HepG2 (cell line): ENCODE data around the gene AP1G1. TPM values are rescaled to one million over a fixed set of nuclear protein-coding genes. Genes with fewer than 3 reads are reported as not detected.
A peak's percentile ranks its signal among the peaks of the same experiment; 100 is the strongest.

Experiments
- ATF7-NPFF ChIP-seq: sonication (generic); formaldehyde crosslinking; IDR thresholded peaks from 2 replicates; pipeline ENCODE4 v1.8.1; 2023; ENCODE audit warnings: mild to moderate bottlenecking, low read depth, missing genetic modification reagents, moderate library complexity
- HCFC1 ChIP-seq: fragments of 150-350 bp; IDR thresholded peaks from 2 replicates; pipeline ENCODE4 v1.6.1; 2014; ENCODE audit warnings: low read depth, low read length
- MAFK ChIP-seq, 2 experiments: IDR thresholded peaks in 1 of 2; conservative IDR thresholded peaks in 1 of 2; 2 replicates each; pipeline ENCODE4 v1.6.1; 2011; ENCODE audit warnings: improper control_type of control experiment in 2 of 2, low read length in 2 of 2
- SRSF9 ChIP-seq: fragments of 200-400 bp; formaldehyde crosslinking; IDR thresholded peaks from 2 replicates; pipeline ENCODE4 v1.6.1; 2018; ENCODE audit warnings: borderline replicate concordance, mild to moderate bottlenecking, low read depth, low read length; ENCODE audit not compliant: insufficient read depth, poor library complexity, severe bottlenecking
- TCF7 ChIP-seq: sonication (generic); IDR thresholded peaks from 2 replicates; pipeline ENCODE4 v1.6.1; 2016; ENCODE audit warnings: antibody characterized with exemption, low read depth
- ZNF138 ChIP-seq: sonication (generic); formaldehyde crosslinking; IDR thresholded peaks from 2 replicates; pipeline ENCODE4 v1.5.0; 2020; ENCODE audit warnings: mild to moderate bottlenecking, low read depth, missing genetic modification reagents
- ZNF230 ChIP-seq: sonication (generic); formaldehyde crosslinking; IDR thresholded peaks from 2 replicates; pipeline ENCODE4 v1.4.0; 2020; ENCODE audit warnings: mild to moderate bottlenecking, missing genetic modification reagents
- ZNF3 ChIP-seq: IDR thresholded peaks from 2 replicates; pipeline ENCODE4 v1.7.0; 2017; ENCODE audit warnings: inconsistent platforms
- ZNF569 ChIP-seq: sonication (generic); formaldehyde crosslinking; IDR thresholded peaks from 2 replicates; pipeline ENCODE4 v1.5.0; 2020; ENCODE audit warnings: mild to moderate bottlenecking, missing genetic modification reagents, moderate library complexity, borderline replicate concordance
- polyA plus RNA-seq, 8 experiments: library from polyadenylated mRNA; depleted of rRNA in 3 of 8; stranded (reverse) in 7 of 8; unstranded in 1 of 8; fragments of >200 nt; fragmentation: Illumina TruSeq in 4 of 8; extraction: Trizol in 4 of 8; gene quantifications; 2 replicates each; pipeline versions ENCODE4 v1.2.1 to v1.2.3, GENCODE V29; 2011 to 2016; ENCODE audit warnings: low read depth in 4 of 8, missing spikeins in 1 of 8, mixed read lengths in 1 of 8; ENCODE audit not compliant: insufficient read depth in 1 of 8
- total RNA-seq, 5 experiments: library from RNA; depleted of rRNA; stranded (reverse); fragments of >200 nt; fragmentation: Illumina TruSeq; extraction: Trizol; gene quantifications; 2 replicates each; pipeline ENCODE4 v1.2.3, GENCODE V29; 2016; ENCODE audit warnings: low read depth in 1 of 5
- TF ChIP-seq, protein P1 (sequence below): sonication (generic); formaldehyde crosslinking; conservative IDR thresholded peaks from 2 replicates; pipeline ENCODE4 v1.8.0; 2022; ENCODE audit warnings: missing genetic modification reagents
- TF ChIP-seq, protein P2 (sequence below): IDR thresholded peaks from 2 replicates; pipeline ENCODE4 v1.6.1; 2018; ENCODE audit warnings: missing genetic modification reagents, mild to moderate bottlenecking, missing compliant biosample characterization
- TF ChIP-seq, protein P3 (sequence below): sonication (generic); formaldehyde crosslinking; IDR thresholded peaks from 2 replicates; pipeline ENCODE4 v1.5.0; 2020; ENCODE audit warnings: missing genetic modification reagents, mild to moderate bottlenecking, borderline replicate concordance
- TF ChIP-seq, protein P4 (sequence below), 2 experiments: fragments of 450-650 bp in 1 of 2; sonication (generic) in 1 of 2; formaldehyde crosslinking; IDR thresholded peaks; 2 replicates each; pipeline versions ENCODE4 v1.5.0 to v1.8.0; 2020 to 2022; ENCODE audit warnings: mild to moderate bottlenecking in 1 of 2, missing genetic modification reagents in 1 of 2

AP1G1 gene
- total and polyA plus RNA-seq, 2 of the 13 experiments (the other 11 are each of a cell fraction or from before 2014, with no cell fraction given), result 62.2 to 66.2 TPM

DNA sequence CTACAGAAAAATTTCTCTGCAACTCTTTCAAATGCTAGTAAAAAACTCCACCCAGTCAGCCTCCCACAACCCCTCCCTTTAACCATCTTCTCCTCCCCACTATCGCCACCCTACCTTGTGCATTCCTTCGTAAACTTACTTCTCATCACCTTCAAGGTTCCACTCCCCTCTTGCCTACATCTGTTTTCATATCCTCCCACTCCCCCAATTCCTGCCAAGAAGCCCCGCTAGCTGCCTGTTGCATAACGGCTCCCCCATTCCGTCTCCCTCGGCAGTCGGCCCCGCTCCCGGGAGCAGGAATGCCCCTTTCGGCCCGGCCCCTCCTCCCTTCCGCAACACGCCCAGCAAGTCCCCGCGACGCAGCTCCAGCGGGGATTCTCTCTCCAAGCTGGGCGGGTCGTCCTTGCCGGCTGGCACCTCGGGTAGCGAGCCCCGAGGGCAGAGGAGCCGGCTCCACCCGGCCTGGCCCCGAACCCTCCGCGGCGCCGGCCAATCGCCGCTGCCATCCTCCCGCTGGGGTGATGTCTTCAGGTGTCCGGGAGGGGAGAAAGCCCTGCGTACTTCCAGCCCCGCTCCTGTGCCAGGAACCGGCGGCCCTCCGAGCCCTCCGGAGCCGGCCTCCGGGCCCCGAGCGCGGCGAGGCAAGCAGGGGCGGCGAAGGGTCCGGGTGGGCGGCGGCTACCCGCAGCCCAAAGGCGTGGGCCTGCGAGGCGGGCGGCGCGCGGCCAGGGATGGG lies 85.7 kb downstream of the AP1G1 start (continued):
- no peak for TF ChIP-seq MAFK (conservative IDR thresholded peaks at IDR 0.05 in 1 of 2, IDR thresholded peaks at IDR 0.05 in 1 of 2; ENCODE audit: low read length in 2 of 2)
- TF ChIP-seq ZNF3 (CRISPR knock-in tag), result no peak
- TF ChIP-seq ZNF569 (CRISPR knock-in tag), result no peak
- TF ChIP-seq ATF7-NPFF, result peak; percentile 76
- 0 out of 2 replicates have a peak, but pooled peaks have one; percentile 30 for TF ChIP-seq ZNF138
- no peak for TF ChIP-seq HCFC1
- TF ChIP-seq, protein P1, sequence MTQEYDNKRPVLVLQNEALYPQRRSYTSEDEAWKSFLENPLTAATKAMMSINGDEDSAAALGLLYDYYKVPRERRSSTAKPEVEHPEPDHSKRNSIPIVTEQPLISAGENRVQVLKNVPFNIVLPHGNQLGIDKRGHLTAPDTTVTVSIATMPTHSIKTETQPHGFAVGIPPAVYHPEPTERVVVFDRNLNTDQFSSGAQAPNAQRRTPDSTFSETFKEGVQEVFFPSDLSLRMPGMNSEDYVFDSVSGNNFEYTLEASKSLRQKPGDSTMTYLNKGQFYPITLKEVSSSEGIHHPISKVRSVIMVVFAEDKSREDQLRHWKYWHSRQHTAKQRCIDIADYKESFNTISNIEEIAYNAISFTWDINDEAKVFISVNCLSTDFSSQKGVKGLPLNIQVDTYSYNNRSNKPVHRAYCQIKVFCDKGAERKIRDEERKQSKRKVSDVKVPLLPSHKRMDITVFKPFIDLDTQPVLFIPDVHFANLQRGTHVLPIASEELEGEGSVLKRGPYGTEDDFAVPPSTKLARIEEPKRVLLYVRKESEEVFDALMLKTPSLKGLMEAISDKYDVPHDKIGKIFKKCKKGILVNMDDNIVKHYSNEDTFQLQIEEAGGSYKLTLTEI (CRISPR knock-in tag), result no peak
- no peak for TF ChIP-seq SRSF9
- TF ChIP-seq, protein P2, sequence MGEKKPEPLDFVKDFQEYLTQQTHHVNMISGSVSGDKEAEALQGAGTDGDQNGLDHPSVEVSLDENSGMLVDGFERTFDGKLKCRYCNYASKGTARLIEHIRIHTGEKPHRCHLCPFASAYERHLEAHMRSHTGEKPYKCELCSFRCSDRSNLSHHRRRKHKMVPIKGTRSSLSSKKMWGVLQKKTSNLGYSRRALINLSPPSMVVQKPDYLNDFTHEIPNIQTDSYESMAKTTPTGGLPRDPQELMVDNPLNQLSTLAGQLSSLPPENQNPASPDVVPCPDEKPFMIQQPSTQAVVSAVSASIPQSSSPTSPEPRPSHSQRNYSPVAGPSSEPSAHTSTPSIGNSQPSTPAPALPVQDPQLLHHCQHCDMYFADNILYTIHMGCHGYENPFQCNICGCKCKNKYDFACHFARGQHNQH (CRISPR knock-in tag), result peak; percentile 65; the same call in 1 of the 2 replicates
- TF ChIP-seq, protein P3, sequence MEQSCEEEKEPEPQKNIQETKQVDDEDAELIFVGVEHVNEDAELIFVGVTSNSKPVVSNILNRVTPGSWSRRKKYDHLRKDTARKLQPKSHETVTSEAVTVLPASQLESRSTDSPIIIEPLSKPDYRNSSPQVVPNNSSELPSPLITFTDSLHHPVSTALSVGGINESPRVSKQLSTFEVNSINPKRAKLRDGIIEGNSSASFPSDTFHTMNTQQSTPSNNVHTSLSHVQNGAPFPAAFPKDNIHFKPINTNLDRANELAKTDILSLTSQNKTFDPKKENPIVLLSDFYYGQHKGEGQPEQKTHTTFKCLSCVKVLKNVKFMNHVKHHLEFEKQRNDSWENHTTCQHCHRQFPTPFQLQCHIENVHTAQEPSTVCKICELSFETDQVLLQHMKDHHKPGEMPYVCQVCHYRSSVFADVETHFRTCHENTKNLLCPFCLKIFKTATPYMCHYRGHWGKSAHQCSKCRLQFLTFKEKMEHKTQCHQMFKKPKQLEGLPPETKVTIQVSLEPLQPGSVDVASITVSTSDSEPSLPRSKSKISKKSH (CRISPR knock-in tag), result no peak
- TF ChIP-seq, protein P4, sequence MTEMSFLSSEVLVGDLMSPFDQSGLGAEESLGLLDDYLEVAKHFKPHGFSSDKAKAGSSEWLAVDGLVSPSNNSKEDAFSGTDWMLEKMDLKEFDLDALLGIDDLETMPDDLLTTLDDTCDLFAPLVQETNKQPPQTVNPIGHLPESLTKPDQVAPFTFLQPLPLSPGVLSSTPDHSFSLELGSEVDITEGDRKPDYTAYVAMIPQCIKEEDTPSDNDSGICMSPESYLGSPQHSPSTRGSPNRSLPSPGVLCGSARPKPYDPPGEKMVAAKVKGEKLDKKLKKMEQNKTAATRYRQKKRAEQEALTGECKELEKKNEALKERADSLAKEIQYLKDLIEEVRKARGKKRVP (CRISPR knock-in tag; IDR thresholded peaks at IDR 0.05), result peak in 1 of 2 experiments; percentile 59; a peak in 1 of 4 replicates
- no peak for TF ChIP-seq TCF7
- peak; percentile 77; the same call in 1 of the 2 replicates for TF ChIP-seq ZNF230 (CRISPR knock-in tag)
